HEK293T (cell line): ENCODE measurements around the gene CFAP73.

Source experiments
- CTCF ChIA-PET: fragments of 350-600 bp; formaldehyde crosslinking; extraction: SDS; loops from one replicate; lab custom pipeline; 2021; ENCODE audit warnings: antibody characterized with exemption, inconsistent platforms; lab: Yijun Ruan, JAX
- POLR2A ChIA-PET: fragments of 350-600 bp; formaldehyde crosslinking; extraction: SDS; loops from one replicate; lab custom pipeline; 2020; ENCODE audit warnings: antibody characterized with exemption, inconsistent platforms; lab: Yijun Ruan, JAX
- DNase-seq: peaks from one replicate; pipeline ENCODE4 v3.0.0; 2012; ENCODE audit warnings: mixed read lengths; ENCODE audit errors: extremely low spot score
- ARNT ChIP-seq: fragments of 450-650 bp; IDR thresholded peaks from 2 replicates; pipeline ENCODE4 v1.6.1; 2017; ENCODE audit warnings: mild to moderate bottlenecking
- BHLHE40 ChIP-seq: fragments of 450-650 bp; IDR thresholded peaks from 2 replicates; pipeline ENCODE4 v1.6.1; 2016; ENCODE audit warnings: mild to moderate bottlenecking, moderate library complexity, borderline replicate concordance
- CTBP1 ChIP-seq: fragments of 450-650 bp; IDR thresholded peaks from 2 replicates; pipeline ENCODE4 v1.6.1; 2016; ENCODE audit warnings: borderline replicate concordance
- ELF4 ChIP-seq: fragments of 450-650 bp; IDR thresholded peaks from 2 replicates; pipeline ENCODE4 v1.6.1; 2017; ENCODE audit warnings: antibody characterized with exemption
- FOXA1 ChIP-seq: fragments of 450-650 bp; IDR thresholded peaks from 2 replicates; pipeline ENCODE4 v1.6.1; 2016; ENCODE audit warnings: mild to moderate bottlenecking
- FOXK2 ChIP-seq: fragments of 450-650 bp; IDR thresholded peaks from 2 replicates; pipeline ENCODE4 v1.6.1; 2016; ENCODE audit warnings: mild to moderate bottlenecking
- FOXM1 ChIP-seq: fragments of 450-650 bp; IDR thresholded peaks from 2 replicates; pipeline ENCODE4 v1.6.1; 2017; ENCODE audit warnings: mild to moderate bottlenecking, borderline replicate concordance
- HDGF ChIP-seq: fragments of 450-650 bp; IDR thresholded peaks from 2 replicates; pipeline ENCODE4 v1.6.1; 2017; ENCODE audit warnings: antibody characterized with exemption, borderline replicate concordance
- L3MBTL2 ChIP-seq: fragments of 450-650 bp; conservative IDR thresholded peaks from 2 replicates; pipeline ENCODE4 v1.6.1; 2016; ENCODE audit warnings: mild to moderate bottlenecking
- LEF1 ChIP-seq: fragments of 450-650 bp; IDR thresholded peaks from 2 replicates; pipeline ENCODE4 v1.6.1; 2017; ENCODE audit warnings: mild to moderate bottlenecking, borderline replicate concordance
- NFRKB ChIP-seq: fragments of 450-650 bp; IDR thresholded peaks from 2 replicates; pipeline ENCODE4 v1.6.1; 2016; ENCODE audit warnings: mild to moderate bottlenecking, moderate library complexity
- SP1 ChIP-seq: fragments of 450-650 bp; IDR thresholded peaks from 2 replicates; pipeline ENCODE4 v1.6.1; 2017
- SUZ12 ChIP-seq: fragments of 450-650 bp; IDR thresholded peaks from 2 replicates; pipeline ENCODE4 v1.6.1; 2016; ENCODE audit warnings: mild to moderate bottlenecking
- TARDBP ChIP-seq: fragments of 450-650 bp; IDR thresholded peaks from 2 replicates; pipeline ENCODE4 v1.6.1; 2016
- ZNF384 ChIP-seq: fragments of 450-650 bp; IDR thresholded peaks from 2 replicates; pipeline ENCODE4 v1.6.1; 2016
- TF ChIP-seq, protein P1 (sequence below): fragments of 450-650 bp; IDR thresholded peaks from 2 replicates; pipeline ENCODE4 v1.6.1; 2016

Gene CFAP73

DNA sequence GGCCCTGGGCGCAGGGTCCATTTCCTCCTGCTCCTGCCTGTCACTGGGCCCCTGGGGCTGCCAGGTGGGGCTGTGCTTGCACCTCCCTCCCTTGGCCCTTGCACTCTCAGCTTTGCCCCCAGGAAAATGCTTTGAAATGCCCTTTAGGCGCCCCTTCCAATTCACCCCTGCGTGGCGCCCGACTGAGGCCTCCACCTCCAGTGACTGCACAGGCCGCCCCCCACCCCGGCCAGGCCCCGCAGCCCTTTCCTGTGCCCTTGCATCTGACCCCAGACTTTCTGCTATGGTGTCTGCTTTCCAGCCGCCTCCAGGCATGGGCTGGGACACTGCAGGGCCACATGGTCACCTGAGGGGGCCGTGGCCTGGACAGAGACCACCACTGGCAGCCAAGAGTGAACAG is 18.3 kb downstream of the CFAP73 start:
- no peak for DNase-seq
- ChIA-PET POLR2A (no interaction called here), CTCF (no interaction called here)
- TF ChIP-seq SUZ12 = no peak
- TF ChIP-seq L3MBTL2 = no peak
- no peak for TF ChIP-seq LEF1
- TF ChIP-seq TARDBP = no peak
- TF ChIP-seq BHLHE40 = no peak
- no peak for TF ChIP-seq SP1
- TF ChIP-seq CTBP1 = no peak
- no peak for TF ChIP-seq FOXA1
- TF ChIP-seq, protein P1, sequence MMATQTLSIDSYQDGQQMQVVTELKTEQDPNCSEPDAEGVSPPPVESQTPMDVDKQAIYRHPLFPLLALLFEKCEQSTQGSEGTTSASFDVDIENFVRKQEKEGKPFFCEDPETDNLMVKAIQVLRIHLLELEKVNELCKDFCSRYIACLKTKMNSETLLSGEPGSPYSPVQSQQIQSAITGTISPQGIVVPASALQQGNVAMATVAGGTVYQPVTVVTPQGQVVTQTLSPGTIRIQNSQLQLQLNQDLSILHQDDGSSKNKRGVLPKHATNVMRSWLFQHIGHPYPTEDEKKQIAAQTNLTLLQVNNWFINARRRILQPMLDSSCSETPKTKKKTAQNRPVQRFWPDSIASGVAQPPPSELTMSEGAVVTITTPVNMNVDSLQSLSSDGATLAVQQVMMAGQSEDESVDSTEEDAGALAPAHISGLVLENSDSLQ = no peak
- no peak for TF ChIP-seq ELF4
- TF ChIP-seq FOXM1 = no peak
- no peak for TF ChIP-seq NFRKB
- TF ChIP-seq ARNT = no peak
- TF ChIP-seq HDGF = no peak
- no peak for TF ChIP-seq ZNF384
- TF ChIP-seq FOXK2 = no peak

DNA sequence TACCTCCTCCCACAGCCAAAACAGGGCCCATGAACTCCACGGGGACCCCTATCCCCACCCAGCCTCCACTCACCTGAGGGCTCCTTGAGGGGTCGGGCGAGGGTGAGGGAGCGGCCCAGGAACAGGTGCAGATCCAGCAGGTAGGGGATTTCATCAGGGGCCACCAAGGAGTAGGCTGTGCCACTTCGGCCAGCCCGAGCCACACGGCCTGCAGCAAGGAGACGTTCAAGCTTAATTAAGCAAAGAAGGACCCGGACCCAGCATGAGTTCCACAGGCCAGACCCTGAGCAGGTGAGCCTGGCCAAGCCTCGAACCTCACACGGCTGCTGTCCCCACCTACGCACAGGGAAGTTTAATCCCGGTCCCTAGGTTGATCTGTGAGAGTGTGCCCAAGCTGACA is 20.2 kb downstream of the CFAP73 start:
- CTCF ChIA-PET = no interaction called here
- TF ChIP-seq ARNT (no peak), TARDBP (no peak), ELF4 (no peak), L3MBTL2 (no peak), CTBP1 (no peak), ZNF384 (no peak), FOXK2 (no peak), BHLHE40 (no peak), NFRKB (no peak), FOXA1 (no peak)
- no peak for DNase-seq
- POLR2A ChIA-PET = no interaction called here

DNA sequence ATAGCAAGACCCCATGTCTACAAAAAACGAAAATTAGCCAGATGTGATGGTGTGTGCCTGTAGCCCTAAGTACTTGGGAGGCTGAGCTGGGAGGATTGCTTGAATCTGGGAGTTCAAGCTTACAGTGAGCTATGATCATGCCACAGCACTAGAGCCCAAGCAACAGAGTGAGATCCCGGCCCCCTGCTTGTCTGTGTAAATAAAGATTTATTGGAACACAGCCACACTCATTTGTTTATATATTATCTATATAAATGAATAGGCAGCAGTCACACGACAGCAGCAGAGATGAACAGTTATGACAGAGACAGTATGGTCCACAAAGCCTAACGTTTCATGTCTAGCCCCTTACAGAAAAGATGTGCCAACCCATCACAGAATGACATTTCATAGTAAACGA is 20.9 kb downstream of the CFAP73 start:
- TF ChIP-seq LEF1 = no peak
- TF ChIP-seq SP1 = no peak
- no peak for DNase-seq
- ChIA-PET CTCF (no interaction called here), POLR2A (no interaction called here)

DNA sequence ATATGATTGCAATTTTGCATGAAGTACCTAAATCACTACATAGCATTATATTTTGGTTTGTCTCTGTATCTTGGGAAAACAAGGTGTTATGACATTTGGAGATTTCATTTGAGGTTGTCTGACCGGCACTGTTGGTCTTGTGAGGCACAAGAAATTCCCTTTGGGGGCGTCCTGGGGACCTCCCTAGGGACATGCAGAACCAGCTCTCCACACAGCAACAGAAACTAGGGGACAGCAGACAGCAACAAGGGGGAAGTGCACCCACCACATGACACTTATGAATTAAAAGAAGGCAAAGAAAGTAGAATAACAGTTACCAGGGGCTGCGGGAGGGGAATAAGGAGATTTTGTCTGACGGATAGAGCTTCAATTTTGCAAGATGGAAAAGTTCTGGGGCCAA is 21.4 kb downstream of the CFAP73 start:
- no peak for DNase-seq
- CTCF ChIA-PET = no interaction called here
- POLR2A ChIA-PET = no interaction called here
- TF ChIP-seq SUZ12 = no peak

DNA sequence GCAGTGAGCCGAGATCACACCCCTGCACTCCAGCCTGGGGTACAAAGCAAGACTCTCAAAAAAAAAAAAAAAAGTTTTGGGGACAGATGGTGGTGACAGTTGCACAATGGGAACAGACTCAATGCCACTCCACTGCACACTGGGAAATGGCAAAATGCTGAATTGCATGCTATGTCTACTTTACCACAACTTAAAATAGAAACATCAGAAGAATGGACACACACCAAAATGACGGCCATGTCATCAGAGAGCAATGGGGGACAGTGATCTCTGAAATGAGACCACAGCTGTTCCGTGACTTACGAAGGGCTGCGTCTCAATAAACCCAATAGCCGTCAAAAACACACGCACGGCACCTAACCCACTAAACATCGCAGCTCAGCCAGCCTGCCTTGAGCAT is 22.0 kb downstream of the CFAP73 start:
- POLR2A ChIA-PET = no interaction called here
- TF ChIP-seq FOXM1 (no peak), ZNF384 (no peak), L3MBTL2 (no peak), ARNT (no peak), FOXA1 (no peak), FOXK2 (no peak), BHLHE40 (no peak), TARDBP (no peak), NFRKB (no peak), CTBP1 (no peak), ELF4 (no peak), LEF1 (no peak), HDGF (no peak), SUZ12 (no peak)
- TF ChIP-seq, protein P1 = no peak
- no peak for DNase-seq
- CTCF ChIA-PET = no interaction called here

DNA sequence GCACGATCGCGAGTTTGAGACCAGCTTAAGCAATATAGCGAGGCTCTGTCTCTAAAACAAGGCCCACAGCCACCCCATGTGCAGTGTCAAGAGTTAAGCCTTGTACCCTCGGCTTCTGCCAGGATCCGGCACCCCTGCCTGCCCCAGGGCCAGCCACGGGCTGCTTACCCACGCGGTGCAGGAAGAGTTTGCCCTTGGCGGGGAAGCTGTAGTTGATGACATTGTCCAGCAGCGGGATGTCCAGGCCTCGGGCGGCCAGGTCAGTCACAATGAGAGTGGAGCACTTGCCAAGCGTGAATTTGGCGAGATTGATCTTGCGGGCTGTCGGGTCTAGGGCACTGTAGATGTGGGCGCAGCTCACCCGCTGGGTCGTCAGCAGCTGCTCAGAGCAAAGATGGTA is 22.7 kb downstream of the CFAP73 start:
- ChIA-PET POLR2A (interaction anchor here (1.2 kb wide), 1 partner anchor 12 kb away, joined by 3 read pairs; no protein-coding TSS in a partner anchor), CTCF (no interaction called here)
- no peak for DNase-seq
- TF ChIP-seq L3MBTL2 (no peak), FOXA1 (no peak), SP1 (no peak), CTBP1 (no peak)
- TF ChIP-seq, protein P1 = no peak

DNA sequence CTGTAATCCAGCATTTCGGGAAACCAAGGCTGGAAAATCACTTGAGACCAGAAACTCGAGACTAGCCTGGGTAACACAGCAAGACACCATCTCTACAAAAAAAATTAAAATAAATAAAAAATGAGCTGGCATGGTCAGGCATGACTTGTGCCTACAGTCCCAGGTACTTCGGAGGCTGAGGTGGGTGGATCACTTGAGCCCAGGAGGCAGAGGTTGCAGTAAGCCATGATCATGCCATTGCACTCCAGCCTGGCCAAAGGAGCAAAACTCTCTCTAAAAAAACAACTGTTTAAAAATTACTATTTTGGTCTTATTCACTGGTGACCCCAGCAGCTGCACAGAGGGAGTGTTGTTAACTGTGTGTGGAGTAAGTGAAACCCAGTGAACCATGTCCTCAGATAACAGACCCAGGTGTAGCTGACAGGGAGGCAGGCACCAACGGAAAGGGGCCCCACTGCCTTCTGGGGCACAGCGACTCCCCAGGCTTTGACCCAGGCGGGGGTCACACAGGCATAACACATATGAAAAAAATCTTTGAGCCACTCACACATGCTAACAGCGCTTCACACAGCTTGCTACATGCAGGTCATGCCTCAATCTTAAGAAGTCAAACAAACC is 23.7 kb downstream of the CFAP73 start:
- ChIA-PET CTCF (no interaction called here), POLR2A (interaction anchor here (0.9 to 1.2 kb wide), 2 partner anchors 8 to 11 kb away, joined by 3 read pairs; no protein-coding TSS in a partner anchor)
- TF ChIP-seq SP1 (no peak), FOXA1 (no peak), L3MBTL2 (no peak), FOXK2 (no peak), ZNF384 (no peak), LEF1 (no peak)
- no peak for DNase-seq
